Keratinocyte (primary cell): Measurements from ENCODE around the gene SH3D19.

Experiments
- CTCF ChIP-seq, 3 experiments: IDR thresholded peaks in 1 of 3; conservative IDR thresholded peaks in 1 of 3; optimal IDR thresholded peaks in 1 of 3; 2 replicates in 2 of 3; 3 replicates in 1 of 3; pipeline versions ENCODE3 to v1.5.1; 2011; ENCODE audit warnings: low read length in 3 of 3, mild to moderate bottlenecking in 3 of 3, moderate library complexity in 2 of 3, control low read depth in 1 of 3, inconsistent platforms in 1 of 3; ENCODE audit not compliant: insufficient read depth in 2 of 3; ENCODE audit errors: extremely low read depth in 1 of 3
- EZH2 ChIP-seq: IDR thresholded peaks from one replicate; pipeline ENCODE4 v1.6.1; 2012; ENCODE audit warnings: inconsistent platforms, mild to moderate bottlenecking, low read length, moderate library complexity

- TF ChIP-seq CTCF (optimal IDR thresholded peaks at IDR 0.05 in 1 of 3, IDR thresholded peaks at IDR 0.05 in 1 of 3, conservative IDR thresholded peaks at IDR 0.05 in 1 of 3; ENCODE audit: extremely low read depth in 1 of 3, insufficient read depth in 2 of 3, low read length in 3 of 3) (no peak), EZH2 (no peak)
Measured at GRCh38 chr4:151167561-151167960, 157.8 kb downstream of the SH3D19 start.
